CD14-positive monocyte (primary cell): Measurements from ENCODE around the gene SCAPER. TPM values are rescaled to one million over a fixed set of nuclear protein-coding genes. Genes with fewer than 3 reads are reported as not detected.

Experiments
- DNase-seq, 3 donors: peaks; one replicate each; pipeline ENCODE4 v3.0.0-alpha.2; 2011 to 2022
- H2AFZ ChIP-seq: 2 replicates; pipeline ENCODE4 v1.6.0; 2012; ENCODE audit warnings: mild to moderate bottlenecking, low read depth, low read length, inconsistent platforms; ENCODE audit not compliant: insufficient read depth, poor library complexity, severe bottlenecking
- H3K27ac ChIP-seq, 2 donors: 1 replicate in 1 of 2; 2 replicates in 1 of 2; pipeline ENCODE4 v1.5.1; 2012 to 2013; ENCODE audit warnings: low read length in 2 of 2, control low read depth in 1 of 2, inconsistent platforms in 1 of 2, low read depth in 1 of 2, mild to moderate bottlenecking in 1 of 2
- H3K27me3 ChIP-seq, 2 donors: one replicate each; pipeline versions ENCODE4 v1.6.0 to v1.6.1; 2011 to 2013; ENCODE audit warnings: low read length in 2 of 2; ENCODE audit not compliant: control insufficient read depth in 2 of 2, insufficient read depth in 2 of 2
- H3K36me3 ChIP-seq, 2 donors: replicated peaks in 1 of 2; 1 replicate in 1 of 2; 2 replicates in 1 of 2; pipeline versions ENCODE4 v1.5.1 to v1.6.1; 2012 to 2013; ENCODE audit warnings: low read length in 2 of 2, control low read depth in 1 of 2, inconsistent platforms in 1 of 2, mild to moderate bottlenecking in 1 of 2; ENCODE audit not compliant: insufficient read depth in 2 of 2, control insufficient read depth in 1 of 2
- H3K4me1 ChIP-seq, 2 donors: 1 replicate in 1 of 2; 2 replicates in 1 of 2; pipeline versions ENCODE4 v1.5.1 to v1.6.1; 2012 to 2013; ENCODE audit warnings: low read length in 2 of 2, control low read depth in 1 of 2, inconsistent platforms in 1 of 2, mild to moderate bottlenecking in 1 of 2, moderate library complexity in 1 of 2; ENCODE audit not compliant: insufficient read depth in 2 of 2, control insufficient read depth in 1 of 2
- H3K4me2 ChIP-seq: replicated peaks from 2 replicates; pipeline ENCODE3; 2012; ENCODE audit warnings: low read length, moderate library complexity, mild to moderate bottlenecking; ENCODE audit not compliant: poor library complexity, severe bottlenecking; ENCODE audit errors: extremely low read depth
- H3K4me3 ChIP-seq, 3 experiments: fragments of 200-600 bp in 1 of 3; sonication (generic) in 1 of 3; replicated peaks in 1 of 3; 1 replicate in 2 of 3; 2 replicates in 1 of 3; pipeline ENCODE4 v1.5.1; 2011 to 2013; ENCODE audit warnings: low read length in 3 of 3, mild to moderate bottlenecking in 3 of 3, control low read depth in 2 of 3, low read depth in 2 of 3, inconsistent platforms in 1 of 3, moderate library complexity in 1 of 3
- H3K79me2 ChIP-seq: 2 replicates; pipeline ENCODE4 v1.6.0; 2012; ENCODE audit warnings: mild to moderate bottlenecking, control low read depth, inconsistent platforms, low read length, moderate library complexity; ENCODE audit not compliant: insufficient read depth
- H3K9ac ChIP-seq: 2 replicates; pipeline ENCODE4 v1.6.0; 2017; ENCODE audit warnings: low read length, mild to moderate bottlenecking; ENCODE audit not compliant: insufficient read depth, poor library complexity, severe bottlenecking
- H3K9me3 ChIP-seq, 2 donors: replicated peaks in 1 of 2; 1 replicate in 1 of 2; 2 replicates in 1 of 2; pipeline versions ENCODE4 v1.5.1 to v1.6.1; 2012 to 2013; ENCODE audit warnings: low read length in 2 of 2, control low read depth in 1 of 2; ENCODE audit not compliant: control insufficient read depth in 1 of 2, insufficient read depth in 1 of 2
- H4K20me1 ChIP-seq: 2 replicates; pipeline ENCODE4 v1.6.0; 2012; ENCODE audit warnings: mild to moderate bottlenecking, low read length, control low read depth, moderate library complexity; ENCODE audit not compliant: insufficient read depth
- H3K27ac Mint-ChIP-seq, 7 donors: one replicate each; pipeline ENCODE4 v1.8.0; 2020; ENCODE audit warnings: mild to moderate bottlenecking in 7 of 7, mixed read lengths in 7 of 7, moderate library complexity in 6 of 7, inconsistent platforms in 2 of 7
- H3K27me3 Mint-ChIP-seq, 3 donors: one replicate each; pipeline ENCODE4 v1.8.0; 2021 to 2022; ENCODE audit warnings: low read depth in 3 of 3, mild to moderate bottlenecking in 3 of 3, mixed read lengths in 3 of 3, moderate library complexity in 3 of 3, inconsistent platforms in 1 of 3
- H3K36me3 Mint-ChIP-seq, 2 donors: one replicate each; pipeline ENCODE4 v1.8.0; 2020; ENCODE audit warnings: mixed read lengths in 2 of 2, inconsistent platforms in 1 of 2, mild to moderate bottlenecking in 1 of 2
- H3K4me1 Mint-ChIP-seq: one replicate; pipeline ENCODE4 v1.8.0; 2020; ENCODE audit warnings: mild to moderate bottlenecking, mixed read lengths
- H3K4me3 Mint-ChIP-seq, 2 donors: one replicate each; pipeline ENCODE4 v1.8.0; 2020; ENCODE audit warnings: mild to moderate bottlenecking in 2 of 2, mixed read lengths in 2 of 2, moderate library complexity in 1 of 2
- H3K9me3 Mint-ChIP-seq, 7 donors: one replicate each; pipeline ENCODE4 v1.8.0; 2020 to 2022; ENCODE audit warnings: mixed read lengths in 7 of 7, mild to moderate bottlenecking in 6 of 7, moderate library complexity in 6 of 7, inconsistent platforms in 2 of 7
- CTCF ChIP-seq: fragments of 200-600 bp; IDR thresholded peaks from one replicate; pipeline ENCODE4 v1.8.0; 2022; ENCODE audit warnings: antibody characterized with exemption, mild to moderate bottlenecking
- WGBS: methylation state at CpG from one replicate; pipeline ENCODE4 v1.1.5; 2013; ENCODE audit warnings: missing lambda C conversion rate; ENCODE audit not compliant: insufficient coverage; 5-methylcytosine and 5-hydroxymethylcytosine counted together
- intact Hi-C, 2 donors: fragments of 100-400 bp; cut with micrococcal nuclease; formaldehyde crosslinking; loops; one replicate each; pipeline versions ENCODE4 v1.15.0 to v1.15.1; 2023
- polyA plus RNA-seq, 3 donors: library from polyadenylated mRNA; depleted of rRNA in 1 of 3; unstranded in 2 of 3; stranded (reverse) in 1 of 3; fragments of 300-500 nt in 2 of 3; fragments of >200 nt in 1 of 3; fragmentation: Illumina TruSeq in 2 of 3; gene quantifications; 1 replicate in 2 of 3; 2 replicates in 1 of 3; pipeline ENCODE4 v1.2.3, GENCODE V29; 2012 to 2021

Gene SCAPER
- polyA plus RNA-seq, 3 donors = 2.5 to 5.4 (median 4.2) TPM

- Mint-ChIP-seq H3K27ac (no peak overlapping the region), H3K36me3 (peaks cover 14 to 17% of the 10 kb centered on the region in 2 donors), H3K4me1 (peaks cover under 1% of the 10 kb centered on the region), H3K4me3 (no peak overlapping the region), H3K27me3 (no peaks in the 10 kb centered on the region), H3K9me3 (peaks cover 16 to 38% (median 21%) of the 10 kb centered on the region in 7 donors)
- Histone ChIP-seq H3K27ac (no peak overlapping the region), H3K4me3 (no peak overlapping the region), H3K27me3 (no peaks in the 10 kb centered on the region), H2AFZ (no peak overlapping the region), H4K20me1 (no peaks in the 10 kb centered on the region), H3K9ac (no peak overlapping the region), H3K36me3 (no peaks in the 10 kb centered on the region), H3K9me3 (peaks cover 7 to 11% of the 10 kb centered on the region in 2 donors), H3K4me1 (no peaks in the 10 kb centered on the region), H3K79me2 (no peaks in the 10 kb centered on the region), H3K4me2 (no peak overlapping the region)
- intact Hi-C loops = no loop called here
- no peak for DNase-seq
- no peak for TF ChIP-seq CTCF
- WGBS = 100% methylated on average over 2 of the region's 5 CpGs
Observed at GRCh38 chr15:76815421-76815820, 89.7 kb downstream of the SCAPER start.

GRCh38 chr15:76812381-76812780 is 92.8 kb downstream of the SCAPER start:
- Mint-ChIP-seq H3K4me3 (no peak overlapping the region), H3K27ac (no peak overlapping the region), H3K27me3 (no peaks in the 10 kb centered on the region), H3K36me3 (peaks cover 6 to 10% of the 10 kb centered on the region in 2 donors), H3K9me3 (peaks cover 4 to 25% (median 7%) of the 10 kb centered on the region in 7 donors), H3K4me1 (peaks cover 12% of the 10 kb centered on the region)
- no peaks in the 10 kb centered on the region for H3K27me3 ChIP-seq
- H3K4me1 ChIP-seq = no peaks in the 10 kb centered on the region
- DNase-seq = no peak
- H2AFZ ChIP-seq = no peak overlapping the region
- peaks cover 0 to 4% of the 10 kb centered on the region in 2 donors for H3K9me3 ChIP-seq
- no peaks in the 10 kb centered on the region for H3K79me2 ChIP-seq
- H4K20me1 ChIP-seq = no peaks in the 10 kb centered on the region
- H3K4me3 ChIP-seq = no peak overlapping the region
- H3K9ac ChIP-seq = no peak overlapping the region
- no peaks in the 10 kb centered on the region for H3K36me3 ChIP-seq
- H3K27ac ChIP-seq = no peak overlapping the region
- intact Hi-C loops = no loop called here
- WGBS = 100% methylated on average over 1 of the region's 4 CpGs
- no peak for TF ChIP-seq CTCF
- no peak overlapping the region for H3K4me2 ChIP-seq
